Loucy (cell line): Measurements from ENCODE around the gene DCD.

Experiments
- EZH2phosphoT487 ChIP-seq: fragments of 200-600 bp; IDR thresholded peaks from 2 replicates; pipeline ENCODE4 v1.6.1; 2018; ENCODE audit warnings: antibody characterized with exemption, mild to moderate bottlenecking, moderate library complexity, borderline replicate concordance
- TF ChIP-seq, protein P1 (sequence below): fragments of 200-600 bp; sonication (generic); conservative IDR thresholded peaks from 2 replicates; pipeline ENCODE4 v1.5.1; 2014; ENCODE audit warnings: mild to moderate bottlenecking, antibody characterized with exemption, low read length

DNA sequence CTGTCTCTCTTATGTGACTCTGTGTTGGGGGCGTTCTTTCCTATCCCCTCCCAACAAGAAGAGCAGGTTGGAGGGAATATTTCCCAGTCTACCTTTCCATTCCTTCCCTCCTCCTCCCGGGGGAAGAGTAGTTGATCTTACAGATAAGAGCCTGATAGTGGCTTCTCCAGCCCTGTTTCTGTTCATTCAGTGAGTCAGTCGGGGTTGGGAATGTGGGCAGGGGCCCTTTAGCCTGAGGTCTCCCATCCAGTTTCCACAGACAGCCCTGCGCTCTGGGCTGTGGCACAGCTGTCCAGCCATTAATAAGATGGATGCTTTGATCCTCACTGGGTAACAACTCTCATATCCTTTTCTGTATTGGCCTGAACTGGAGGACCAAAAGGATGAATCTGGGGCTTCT, 41.6 kb downstream of the DCD start:
- TF ChIP-seq, protein P1, sequence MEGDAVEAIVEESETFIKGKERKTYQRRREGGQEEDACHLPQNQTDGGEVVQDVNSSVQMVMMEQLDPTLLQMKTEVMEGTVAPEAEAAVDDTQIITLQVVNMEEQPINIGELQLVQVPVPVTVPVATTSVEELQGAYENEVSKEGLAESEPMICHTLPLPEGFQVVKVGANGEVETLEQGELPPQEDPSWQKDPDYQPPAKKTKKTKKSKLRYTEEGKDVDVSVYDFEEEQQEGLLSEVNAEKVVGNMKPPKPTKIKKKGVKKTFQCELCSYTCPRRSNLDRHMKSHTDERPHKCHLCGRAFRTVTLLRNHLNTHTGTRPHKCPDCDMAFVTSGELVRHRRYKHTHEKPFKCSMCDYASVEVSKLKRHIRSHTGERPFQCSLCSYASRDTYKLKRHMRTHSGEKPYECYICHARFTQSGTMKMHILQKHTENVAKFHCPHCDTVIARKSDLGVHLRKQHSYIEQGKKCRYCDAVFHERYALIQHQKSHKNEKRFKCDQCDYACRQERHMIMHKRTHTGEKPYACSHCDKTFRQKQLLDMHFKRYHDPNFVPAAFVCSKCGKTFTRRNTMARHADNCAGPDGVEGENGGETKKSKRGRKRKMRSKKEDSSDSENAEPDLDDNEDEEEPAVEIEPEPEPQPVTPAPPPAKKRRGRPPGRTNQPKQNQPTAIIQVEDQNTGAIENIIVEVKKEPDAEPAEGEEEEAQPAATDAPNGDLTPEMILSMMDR, result no peak
- TF ChIP-seq EZH2phosphoT487, result no peak
